Coronary artery (tissue), 2 donors: Measurements from ENCODE around the gene G3BP2.

ENCODE experiments used
- DNase-seq: peaks from one replicate; pipeline ENCODE4 v3.0.0-alpha.2; 2017; ENCODE audit warnings: low spot score
- H3K27ac ChIP-seq, 2 donors: fragments of 200-600 bp; sonication (generic); one replicate each; pipeline ENCODE4 v1.5.1; 2016 to 2019
- H3K4me3 ChIP-seq: fragments of 200-600 bp; sonication (generic); 2 replicates; pipeline ENCODE4 v1.5.1; 2016; ENCODE audit warnings: mild to moderate bottlenecking, moderate library complexity
- CTCF ChIP-seq: fragments of 200-600 bp; sonication (generic); IDR thresholded peaks from one replicate; pipeline ENCODE4 v1.5.1; 2019; ENCODE audit warnings: antibody characterized with exemption

G3BP2 gene

GRCh38 chr4:75629239-75629638 lies 44.0 kb downstream of the G3BP2 start:
- H3K27ac ChIP-seq = no peak overlapping the region
- DNase-seq = no peak

GRCh38 chr4:75623026-75623425 lies 50.2 kb downstream of the G3BP2 start:
- no peak for TF ChIP-seq CTCF
- no peak for DNase-seq
- H3K4me3 ChIP-seq = no peak overlapping the region
- H3K27ac ChIP-seq = no peak overlapping the region

More at GRCh38 chr4:75629239-75629638, 44.0 kb downstream of the G3BP2 start:
- no peak overlapping the region for H3K4me3 ChIP-seq
- no peak for TF ChIP-seq CTCF

- TF ChIP-seq CTCF = no peak
- H3K4me3 ChIP-seq = no peak overlapping the region
- H3K27ac ChIP-seq = no peak overlapping the region
- no peak for DNase-seq
These were observed 51.5 kb downstream of the G3BP2 start for GRCh38 chr4:75621715-75622114.

- TF ChIP-seq CTCF = no peak
- Histone ChIP-seq H3K27ac (no peak overlapping the region), H3K4me3 (no peak overlapping the region)
- no peak for DNase-seq
These were observed 60.9 kb downstream of the G3BP2 start for GRCh38 chr4:75612306-75612705.

- no peak for DNase-seq
- Histone ChIP-seq H3K27ac (no peak overlapping the region), H3K4me3 (no peak overlapping the region)
- no peak for TF ChIP-seq CTCF
These were observed 67.3 kb downstream of the G3BP2 start for GRCh38 chr4:75605928-75606327.

- H3K27ac ChIP-seq = no peak overlapping the region
- DNase-seq = no peak
- no peak overlapping the region for H3K4me3 ChIP-seq
- no peak for TF ChIP-seq CTCF
These were observed 73.6 kb downstream of the G3BP2 start for GRCh38 chr4:75599647-75600046.

GRCh38 chr4:75598390-75598789 lies 74.8 kb downstream of the G3BP2 start:
- no peak for TF ChIP-seq CTCF
- DNase-seq = no peak
- Histone ChIP-seq H3K27ac (no peak overlapping the region), H3K4me3 (no peak overlapping the region)
